Stimulated activated effector memory CD8-positive, alpha-beta T cell treated with anti-CD3 and anti-CD28 coated beads, Interleukin-12 subunit alpha, Interleukin-12 subunit beta, amount 100 ng/mL, for 72 hours (primary cell): ENCODE data around the gene TSEN15.
"Not testable (repeated sequence)": the region's sequence is repeated elsewhere in the genome, so short reads cannot be mapped to it uniquely, and the experiment has no call there.

Experiments
- ATAC-seq: fragments of 150-1000 bp; cut with Tn5 transposase; 2 replicates; pipeline ENCODE4 v1.10.0; 2021
- DNase-seq, 2 donors: peaks; one replicate each; pipeline ENCODE4 v3.0.0; 2021 to 2022; ENCODE audit warnings: low spot score in 2 of 2
- H3K27ac Mint-ChIP-seq: one replicate; pipeline ENCODE4 v1.8.0; 2022; ENCODE audit warnings: mild to moderate bottlenecking, mixed read lengths
- H3K36me3 Mint-ChIP-seq: one replicate; pipeline ENCODE4 v1.8.0; 2022; ENCODE audit warnings: mild to moderate bottlenecking, mixed read lengths
- H3K4me1 Mint-ChIP-seq: one replicate; pipeline ENCODE4 v1.8.0; 2022; ENCODE audit warnings: mixed read lengths
- H3K4me3 Mint-ChIP-seq: one replicate; pipeline ENCODE4 v1.8.0; 2022; ENCODE audit warnings: mild to moderate bottlenecking, mixed read lengths
- H3K9me3 Mint-ChIP-seq: one replicate; pipeline ENCODE4 v1.8.0; 2022; ENCODE audit warnings: mixed read lengths

Gene TSEN15

DNA sequence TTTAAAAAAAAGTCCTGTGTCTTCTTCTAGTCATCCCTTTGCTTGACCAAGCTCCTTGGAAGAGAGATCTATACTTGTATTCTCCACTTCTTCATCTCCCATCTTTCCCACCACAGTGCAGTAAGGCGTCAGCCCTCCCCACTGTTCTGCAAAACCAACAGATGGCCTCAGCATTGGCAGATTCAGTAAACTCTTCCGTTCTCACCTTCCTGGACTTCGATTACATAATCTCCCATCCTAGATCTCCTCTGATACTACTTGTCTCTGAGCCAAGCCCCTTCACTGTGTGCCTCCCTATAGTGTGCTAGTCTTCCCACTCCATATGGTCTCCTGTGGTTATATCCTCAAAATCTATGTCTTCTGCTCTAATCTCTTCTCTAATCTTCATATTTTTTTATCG lies 12.4 kb upstream of the TSEN15 start:
- H3K27ac Mint-ChIP-seq: no peak overlapping the region
- H3K9me3 Mint-ChIP-seq: no peaks in the 10 kb centered on the region
- ATAC-seq (no peak), DNase-seq (no peak)
- no peaks in the 10 kb centered on the region for H3K36me3 Mint-ChIP-seq
- H3K4me1 Mint-ChIP-seq: peaks cover 32% of the 10 kb centered on the region
- H3K4me3 Mint-ChIP-seq: peak overlapping the region; percentile 77

DNA sequence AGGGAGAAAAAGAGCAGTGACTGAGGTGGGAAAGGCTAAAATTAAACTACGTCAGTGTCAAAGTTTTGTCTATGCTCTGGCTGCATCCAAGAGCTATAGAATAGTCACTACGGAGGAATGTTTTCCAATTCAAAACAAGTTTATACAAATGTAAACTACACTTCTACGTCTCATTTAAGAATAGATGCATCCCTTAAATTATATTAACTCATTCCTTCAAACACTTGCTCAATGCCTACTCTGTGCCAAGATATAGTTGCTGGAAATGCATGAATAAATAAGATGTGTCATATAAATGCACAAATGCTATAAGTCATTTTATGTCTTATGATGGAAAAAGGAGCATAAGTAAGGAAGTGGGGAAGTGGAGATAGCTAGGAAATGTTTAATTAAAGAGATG lies 9.8 kb upstream of the TSEN15 start:
- H3K4me1 Mint-ChIP-seq: peaks cover 17% of the 10 kb centered on the region
- H3K9me3 Mint-ChIP-seq: no peaks in the 10 kb centered on the region
- H3K27ac Mint-ChIP-seq: no peak overlapping the region
- no peaks in the 10 kb centered on the region for H3K36me3 Mint-ChIP-seq
- ATAC-seq (no peak), DNase-seq (no peak)
- no peak overlapping the region for H3K4me3 Mint-ChIP-seq

DNA sequence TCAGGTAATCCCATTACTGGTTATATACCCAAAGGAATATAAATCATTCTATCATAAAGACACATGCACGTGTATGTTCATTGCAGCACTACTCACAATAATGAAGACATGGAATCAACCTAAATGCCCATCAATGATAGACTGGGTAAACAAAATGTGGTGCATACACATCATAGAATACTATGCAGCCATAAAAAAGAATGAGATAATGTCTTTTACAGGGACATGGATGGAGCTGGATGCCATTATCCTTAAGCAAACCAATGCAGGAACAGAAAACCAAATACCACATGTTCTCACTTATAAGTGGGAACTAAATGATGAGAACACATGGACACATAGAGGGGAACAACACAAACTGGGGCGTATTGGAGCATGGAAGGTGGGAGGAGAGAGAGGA lies 8.2 kb upstream of the TSEN15 start:
- not testable (repeated sequence) for ATAC-seq, H3K4me1 Mint-ChIP-seq, H3K36me3 Mint-ChIP-seq, H3K27ac Mint-ChIP-seq, H3K9me3 Mint-ChIP-seq, H3K4me3 Mint-ChIP-seq, DNase-seq

DNA sequence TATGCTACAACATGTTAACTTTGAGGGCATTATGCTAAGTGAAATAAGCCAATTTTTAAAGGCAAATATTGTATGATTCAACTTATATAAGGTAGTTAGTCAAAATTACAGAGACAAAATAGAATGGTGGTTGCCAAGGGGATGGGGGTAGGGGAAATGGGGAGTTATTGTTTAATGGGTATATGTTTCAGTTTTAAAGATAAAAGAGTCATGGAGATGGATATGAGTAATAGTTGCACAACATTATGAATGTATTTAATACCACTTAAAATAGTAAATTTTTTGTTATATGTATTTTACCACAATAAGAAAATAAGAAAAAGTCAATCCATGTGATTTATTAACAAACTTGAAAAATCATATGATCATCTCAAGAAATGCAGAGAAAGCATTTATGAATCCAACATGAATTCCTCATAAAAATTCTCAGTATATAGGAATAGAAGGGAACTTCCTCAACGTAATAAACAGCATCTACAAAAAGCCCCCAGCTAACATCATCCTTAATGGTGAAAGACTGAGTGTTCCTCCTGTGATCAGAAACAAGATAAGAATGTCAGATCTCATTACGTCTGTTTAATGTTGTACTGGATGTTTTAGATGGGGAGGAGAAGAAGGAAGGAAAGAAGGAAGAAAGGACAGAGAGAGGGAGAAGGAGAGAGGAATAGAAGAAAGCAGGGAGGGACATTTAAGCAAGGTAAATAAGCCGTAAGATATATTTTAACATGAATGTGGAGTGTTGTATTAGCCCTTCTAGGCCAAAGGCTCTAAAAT lies 6.7 kb upstream of the TSEN15 start:
- Mint-ChIP-seq H3K27ac (no peak overlapping the region), H3K4me3 (no peak overlapping the region), H3K36me3 (no peaks in the 10 kb centered on the region), H3K9me3 (no peaks in the 10 kb centered on the region), H3K4me1 (no peaks in the 10 kb centered on the region)
- DNase-seq (no peak), ATAC-seq (peak; percentile 46)

DNA sequence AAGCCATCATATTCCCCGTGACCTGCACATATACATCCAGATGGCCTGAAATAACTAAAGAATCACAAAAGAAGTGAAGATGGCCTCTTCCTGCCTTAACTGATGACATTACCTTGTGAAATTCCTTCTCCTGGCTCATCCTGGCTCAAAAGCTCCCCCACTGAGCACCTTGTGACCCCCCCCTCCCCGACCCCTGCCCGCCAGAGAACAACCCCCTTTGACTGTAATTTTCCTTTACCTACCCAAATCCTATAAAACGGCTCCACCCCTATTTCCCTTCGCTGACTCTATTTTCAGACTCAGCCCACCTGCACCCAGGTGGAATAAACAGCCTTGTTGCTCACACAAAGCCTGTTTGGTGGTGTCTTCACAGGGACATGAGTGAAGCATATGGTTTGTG lies 4.0 kb upstream of the TSEN15 start:
- H3K9me3 Mint-ChIP-seq, H3K27ac Mint-ChIP-seq, H3K4me3 Mint-ChIP-seq: not testable (repeated sequence)

DNA sequence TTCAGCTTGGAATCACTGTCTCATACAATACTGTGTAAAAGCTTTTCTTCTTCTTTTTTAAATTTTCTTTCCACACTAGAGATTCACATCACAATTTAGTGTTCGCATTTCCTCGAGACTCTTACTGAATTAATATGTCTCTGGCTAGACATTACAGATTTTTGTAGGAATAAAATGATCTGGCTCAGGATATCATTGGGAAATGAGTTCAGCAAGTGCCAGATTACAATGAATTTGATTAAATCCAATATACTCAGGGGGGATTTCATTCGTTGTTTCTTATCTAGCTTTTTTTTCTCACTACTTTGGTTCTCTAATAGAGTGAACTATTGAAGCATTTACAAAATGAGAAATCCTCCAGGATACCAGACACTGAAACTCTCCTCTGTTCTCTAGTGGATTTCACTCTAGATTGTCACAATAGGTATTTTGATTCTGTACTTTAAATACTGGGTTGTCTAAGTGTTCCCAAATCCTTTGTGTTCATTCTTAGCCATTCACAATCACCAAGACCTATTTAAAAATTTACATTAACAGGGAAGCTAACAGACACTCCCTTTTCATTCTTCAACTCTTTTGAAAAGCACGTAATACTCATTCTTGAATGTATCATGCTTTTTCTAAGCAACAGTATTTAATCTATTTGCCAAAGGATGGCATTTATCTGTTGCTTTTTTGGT lies 2.8 kb upstream of the TSEN15 start:
- Mint-ChIP-seq H3K4me3 (no peak overlapping the region), H3K36me3 (no peaks in the 10 kb centered on the region), H3K4me1 (peaks cover 22% of the 10 kb centered on the region), H3K9me3 (no peaks in the 10 kb centered on the region), H3K27ac (no peak overlapping the region)
- DNase-seq: no peak
- ATAC-seq: no peak

More for the DNA sequence above, 4.0 kb upstream of the TSEN15 start:
- not testable (repeated sequence) for DNase-seq, H3K36me3 Mint-ChIP-seq, ATAC-seq
- peaks cover 15% of the 10 kb centered on the region for H3K4me1 Mint-ChIP-seq

DNA sequence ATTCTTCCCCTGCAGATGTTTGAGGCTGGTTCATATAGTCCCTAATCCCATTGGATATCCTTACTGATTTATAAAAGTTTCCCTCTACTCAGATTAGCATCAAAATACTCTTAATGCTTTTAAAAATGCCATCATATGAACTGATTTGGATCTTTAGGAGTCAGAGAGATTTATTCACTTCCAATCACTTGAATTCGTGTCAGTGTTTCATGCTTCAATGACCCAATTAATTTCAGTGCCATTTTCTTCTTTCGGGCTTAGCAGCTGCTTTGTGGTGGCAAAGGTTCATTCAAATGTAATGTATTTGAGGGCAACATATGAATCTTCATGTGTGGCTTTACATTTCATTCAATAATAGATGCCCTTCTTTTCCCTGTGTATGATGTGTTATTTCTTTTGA lies 2.2 kb upstream of the TSEN15 start:
- DNase-seq: no peak
- H3K4me3 Mint-ChIP-seq: no peak overlapping the region
- peaks cover 27% of the 10 kb centered on the region for H3K4me1 Mint-ChIP-seq
- no peak for ATAC-seq
- no peak overlapping the region for H3K27ac Mint-ChIP-seq
- peaks cover 3% of the 10 kb centered on the region for H3K36me3 Mint-ChIP-seq
- H3K9me3 Mint-ChIP-seq: no peaks in the 10 kb centered on the region

DNA sequence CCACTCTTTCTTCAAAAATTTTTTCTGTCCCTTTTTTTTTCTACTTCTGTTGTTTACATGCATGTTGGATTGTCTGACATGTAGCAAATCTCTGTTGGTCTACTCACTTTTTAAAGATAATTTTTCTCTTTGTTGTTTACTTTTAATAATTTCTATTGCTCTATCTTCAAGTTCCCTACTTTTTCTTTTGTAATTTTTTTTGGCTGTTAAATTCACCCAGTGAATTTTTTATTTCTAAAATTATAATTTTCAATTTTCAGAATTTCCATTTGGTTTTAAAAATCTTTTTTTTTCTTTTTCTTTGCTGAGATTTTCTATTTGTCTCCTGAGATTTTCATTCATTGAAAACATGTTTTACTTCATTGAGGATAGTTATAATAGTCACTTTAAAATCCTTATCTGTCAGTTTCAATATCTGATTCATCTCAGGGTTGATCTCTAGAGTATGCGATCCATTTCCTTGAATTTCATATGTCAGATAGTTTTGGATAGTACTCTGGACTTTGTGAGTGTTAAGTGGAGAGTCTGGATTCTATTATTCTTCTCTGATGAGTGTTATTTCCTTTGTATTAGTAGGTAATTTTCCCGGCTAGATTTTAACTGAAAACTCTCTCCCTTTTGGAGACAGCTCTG lies 1.6 kb upstream of the TSEN15 start:
- no peak for DNase-seq
- H3K27ac Mint-ChIP-seq: peak overlapping the region; percentile 96
- peaks cover 30% of the 10 kb centered on the region for H3K4me1 Mint-ChIP-seq
- peak overlapping the region; percentile 93 for H3K4me3 Mint-ChIP-seq
- H3K9me3 Mint-ChIP-seq: no peaks in the 10 kb centered on the region
- no peak for ATAC-seq
- peaks cover 10% of the 10 kb centered on the region for H3K36me3 Mint-ChIP-seq

DNA sequence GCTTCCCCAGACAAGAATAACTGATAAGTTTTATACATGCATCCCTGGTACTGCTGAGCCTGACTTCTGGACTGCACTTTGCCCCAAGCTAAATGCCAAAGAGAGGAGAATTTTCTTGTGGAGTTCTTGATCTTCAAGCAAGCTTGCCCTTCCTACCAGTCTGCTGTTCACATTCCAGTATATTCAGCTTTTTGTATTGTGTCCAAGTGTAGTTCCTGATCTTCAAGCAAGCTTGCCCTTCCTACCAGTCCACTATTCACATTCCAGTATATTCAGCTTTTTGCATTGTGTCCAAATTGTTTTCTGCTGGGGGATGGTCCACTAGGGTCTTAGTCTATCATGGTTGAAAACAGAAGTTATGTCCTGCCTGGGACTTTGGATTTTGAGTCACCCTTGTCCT lies 894 bp upstream of the TSEN15 start:
- H3K9me3 Mint-ChIP-seq: no peaks in the 10 kb centered on the region
- H3K36me3 Mint-ChIP-seq: peaks cover 14% of the 10 kb centered on the region
- ATAC-seq (no peak), DNase-seq (no peak)
- peak overlapping the region; percentile 96 for H3K27ac Mint-ChIP-seq
- peak overlapping the region; percentile 93 for H3K4me3 Mint-ChIP-seq
- H3K4me1 Mint-ChIP-seq: peaks cover 30% of the 10 kb centered on the region

DNA sequence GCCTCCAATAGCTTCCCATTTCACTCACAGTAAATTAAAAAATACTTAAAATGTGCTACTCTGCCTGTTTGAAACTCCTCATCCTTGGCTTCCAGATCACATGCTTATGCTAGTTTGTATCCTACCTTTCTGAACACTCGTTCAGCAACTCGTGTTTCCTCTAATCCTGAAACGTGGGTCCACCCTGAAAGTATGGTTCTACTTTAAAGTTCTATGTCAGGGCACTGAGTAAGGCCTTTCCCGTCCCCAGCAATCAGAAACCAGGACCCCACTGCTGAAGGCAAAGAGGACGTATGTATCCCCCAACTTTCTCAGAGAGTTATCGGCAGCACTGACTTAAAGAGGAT lies 419 bp upstream of the TSEN15 start:
- DNase-seq (no peak), ATAC-seq (peak; percentile 29)
- Mint-ChIP-seq H3K4me3 (peak overlapping the region; percentile 93), H3K36me3 (peaks cover 17% of the 10 kb centered on the region), H3K27ac (peak overlapping the region; percentile 96), H3K4me1 (peaks cover 30% of the 10 kb centered on the region), H3K9me3 (no peaks in the 10 kb centered on the region)

DNA sequence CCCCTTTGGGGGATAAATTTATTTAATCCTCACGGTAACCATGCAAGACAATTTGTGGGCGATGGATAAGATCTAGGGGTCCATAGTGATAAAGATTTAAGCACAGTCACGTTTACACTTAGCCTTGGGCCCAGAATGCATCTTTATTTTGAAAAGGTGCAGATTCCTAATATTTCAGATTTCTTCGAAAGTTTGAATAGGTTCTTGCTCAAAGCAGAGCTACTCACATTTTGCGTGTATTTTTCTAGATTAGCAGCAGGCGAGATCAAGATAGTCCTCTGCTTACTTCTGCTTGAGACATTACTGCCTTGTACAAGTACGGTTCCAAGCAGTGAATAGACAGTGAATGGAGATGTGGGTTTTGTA lies 647 bp downstream of the TSEN15 start:
- peaks cover 28% of the 10 kb centered on the region for H3K36me3 Mint-ChIP-seq
- H3K9me3 Mint-ChIP-seq: no peaks in the 10 kb centered on the region
- ATAC-seq: no peak
- peak overlapping the region; percentile 93 for H3K4me3 Mint-ChIP-seq
- H3K27ac Mint-ChIP-seq: peak overlapping the region; percentile 96
- H3K4me1 Mint-ChIP-seq: peaks cover 37% of the 10 kb centered on the region
- DNase-seq: no peak

DNA sequence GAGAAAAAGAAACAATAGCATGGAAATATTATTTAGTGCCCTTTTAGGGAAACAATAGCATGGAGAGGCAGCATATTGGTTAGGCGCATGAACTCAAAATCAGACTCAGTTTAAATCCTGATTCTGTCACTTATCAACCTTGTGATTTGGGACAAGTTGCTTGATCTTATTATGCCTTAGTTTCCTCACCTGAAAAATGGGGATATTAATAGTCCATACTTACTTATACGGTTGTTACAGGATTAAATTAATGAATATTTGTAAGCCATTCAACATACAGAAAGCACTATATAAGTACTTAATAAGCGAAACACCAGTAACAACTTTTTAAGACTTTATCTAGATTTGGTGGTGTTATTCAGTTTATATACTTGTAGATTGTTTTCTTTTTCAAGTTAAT lies 1.2 kb downstream of the TSEN15 start:
- Mint-ChIP-seq H3K27ac (peak overlapping the region; percentile 96), H3K4me1 (peaks cover 38% of the 10 kb centered on the region), H3K9me3 (no peaks in the 10 kb centered on the region), H3K4me3 (peak overlapping the region; percentile 93), H3K36me3 (peaks cover 28% of the 10 kb centered on the region)
- ATAC-seq (no peak), DNase-seq (no peak)

DNA sequence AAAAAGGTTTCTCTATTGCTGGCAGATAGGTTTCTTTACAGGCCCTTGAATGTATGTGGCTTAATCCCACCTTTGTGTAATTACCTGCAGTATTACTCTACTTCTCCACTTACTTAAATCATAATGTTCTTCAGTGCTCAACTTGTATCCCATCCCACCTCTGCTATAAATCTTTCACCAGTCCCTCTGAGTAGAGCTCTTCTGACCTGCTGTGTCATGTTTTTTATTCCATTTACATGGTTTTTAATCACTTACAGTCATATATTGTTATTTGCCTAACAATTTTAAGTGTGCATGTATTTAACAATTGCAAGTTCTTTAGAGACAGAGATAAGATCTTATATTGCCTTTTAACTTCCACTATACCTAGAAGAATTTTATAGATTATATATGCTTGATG lies 2.4 kb downstream of the TSEN15 start:
- ATAC-seq: no peak
- Mint-ChIP-seq H3K4me1 (peaks cover 38% of the 10 kb centered on the region), H3K4me3 (peak overlapping the region; percentile 8)

DNA sequence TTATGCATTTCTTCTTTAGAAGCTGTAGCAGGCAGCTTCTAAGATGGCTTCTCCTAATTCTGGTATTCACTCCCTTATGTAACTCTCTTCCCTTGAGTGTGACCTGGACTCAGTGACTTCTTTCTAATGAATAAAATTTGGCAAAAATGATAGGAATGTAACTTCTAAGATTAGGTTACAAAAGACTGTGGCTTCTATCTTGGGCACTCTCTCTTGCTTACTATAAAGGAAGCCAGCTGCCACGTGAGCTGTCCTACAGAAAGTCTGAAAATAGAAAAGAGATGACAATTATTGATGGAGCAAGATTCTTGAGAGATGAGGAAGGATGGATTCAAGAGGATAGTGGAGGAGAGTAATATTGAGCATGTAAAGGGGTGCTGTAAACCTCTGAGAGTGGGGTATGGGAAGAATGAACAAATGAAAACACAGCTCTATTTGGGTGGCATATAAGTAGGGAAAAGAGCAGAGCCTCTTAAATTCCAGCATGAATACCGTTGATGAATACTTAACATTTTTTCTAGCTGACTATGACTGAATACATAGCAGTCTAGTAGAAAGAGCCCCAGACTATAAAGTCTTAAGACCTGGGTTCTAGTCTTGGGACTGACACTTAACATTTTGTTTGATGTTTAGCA lies 5.5 kb downstream of the TSEN15 start:
- ATAC-seq: no peak
- H3K4me1 Mint-ChIP-seq: peaks cover 23% of the 10 kb centered on the region
- H3K27ac Mint-ChIP-seq: no peak overlapping the region
- no peak for DNase-seq
- no peaks in the 10 kb centered on the region for H3K9me3 Mint-ChIP-seq
- H3K4me3 Mint-ChIP-seq: no peak overlapping the region
- peaks cover 33% of the 10 kb centered on the region for H3K36me3 Mint-ChIP-seq

More for the DNA sequence above, 2.4 kb downstream of the TSEN15 start:
- H3K36me3 Mint-ChIP-seq: peaks cover 28% of the 10 kb centered on the region
- DNase-seq: no peak
- no peak overlapping the region for H3K27ac Mint-ChIP-seq
- no peaks in the 10 kb centered on the region for H3K9me3 Mint-ChIP-seq

DNA sequence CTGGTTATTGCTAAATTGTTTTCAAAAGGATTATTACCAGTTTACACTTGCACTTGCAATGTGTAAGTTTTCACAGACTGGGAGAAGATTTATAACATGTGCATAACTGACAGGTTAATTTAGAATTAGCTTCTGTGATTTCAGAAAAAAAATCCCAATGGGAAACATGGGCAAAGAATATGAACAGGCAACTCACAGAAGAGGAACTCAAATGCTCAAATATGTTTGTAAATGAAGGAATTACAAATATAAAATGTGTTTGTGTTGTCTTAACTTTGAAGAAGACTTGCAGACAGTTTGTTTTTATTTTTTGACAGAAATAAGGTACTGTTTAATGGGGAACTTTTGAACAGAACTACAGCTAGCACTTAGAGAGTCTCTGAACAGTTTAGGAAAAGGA lies 8.4 kb downstream of the TSEN15 start:
- no peak for DNase-seq
- Mint-ChIP-seq H3K4me3 (no peak overlapping the region), H3K36me3 (peaks cover 24% of the 10 kb centered on the region), H3K9me3 (no peaks in the 10 kb centered on the region), H3K27ac (no peak overlapping the region), H3K4me1 (peaks cover 13% of the 10 kb centered on the region)
- no peak for ATAC-seq
